CD4-positive, alpha-beta T cell treated with Interferon alpha-2 for 1 hour (primary cell): ENCODE data around the gene SCEL.

ENCODE experiments used
- DNase-seq, 2 donors: peaks; one replicate each; pipeline ENCODE4 v3.0.0-alpha.2; 2020 to 2022

Gene SCEL

DNA sequence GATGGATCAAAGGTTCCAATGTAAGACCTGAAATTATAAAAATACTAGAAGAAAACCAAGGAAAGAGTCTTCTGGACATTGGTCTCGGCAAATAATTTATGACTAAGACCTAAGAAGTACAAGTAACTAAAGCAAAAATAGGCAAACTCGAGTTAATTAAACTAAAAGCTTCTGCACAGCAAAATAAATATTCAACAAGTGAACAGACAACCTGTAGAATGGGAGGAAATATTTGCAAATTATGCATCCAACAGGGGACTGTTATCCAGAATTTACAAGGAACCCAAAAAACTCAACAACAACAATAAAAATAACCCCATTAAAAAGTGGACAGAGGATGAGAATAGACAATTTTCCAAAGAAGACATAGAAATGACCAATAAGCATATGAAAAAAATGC, 152.3 kb downstream of the SCEL start:
- no peak for DNase-seq

DNA sequence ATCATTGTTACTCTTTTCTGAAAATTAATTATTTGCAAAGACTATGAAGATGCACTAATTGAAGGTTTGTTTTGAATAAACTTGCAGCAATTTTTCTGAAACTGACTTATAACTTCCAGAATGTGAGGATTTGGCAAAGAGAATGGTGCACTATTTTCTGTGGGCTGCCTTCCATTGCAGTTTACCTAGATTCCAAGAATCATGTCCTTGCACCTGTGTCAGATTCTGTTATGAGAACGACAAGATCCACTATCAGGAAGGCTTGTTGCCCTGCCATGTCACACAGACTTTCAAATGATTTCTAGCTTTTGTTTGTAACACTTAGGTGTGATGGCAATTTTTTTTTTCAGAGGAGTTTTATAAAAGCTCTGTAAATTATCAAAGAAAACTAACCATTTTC, 156.4 kb downstream of the SCEL start:
- no peak for DNase-seq

GRCh38 chr13:77692746-77693448, 157.4 kb downstream of the SCEL start:
- no peak for DNase-seq

- no peak for DNase-seq
These were observed 158.0 kb downstream of the SCEL start for GRCh38 chr13:77693449-77693940.
